ENCODE results near the gene MBOAT1. TPM values are rescaled to one million over a fixed set of nuclear protein-coding genes. Genes with fewer than 3 reads are reported as not detected.

The MBOAT1 gene
- total RNA-seq, 1 experiment from 2014 or later, result 9.9 TPM

- H3K18ac ChIP-seq (ENCODE audit: insufficient read length, low read depth, low read length), result no peak overlapping the region
- H2BK5ac ChIP-seq (ENCODE audit: insufficient read length, low read length), result no peak overlapping the region
- no peaks in the 10 kb centered on the region for H3K27me3 Mint-ChIP-seq (ENCODE audit: low read depth)
- H3K79me1 ChIP-seq (ENCODE audit: insufficient read depth, low read depth, low read length, poor library complexity, severe bottlenecking), result no peaks in the 10 kb centered on the region
- no CpG with 5 or more reads among the region's 7 CpGs for WGBS (ENCODE audit: extremely low coverage, insufficient read length, low lambda C conversion rate)
- no peaks in the 10 kb centered on the region for H3K23me2 ChIP-seq (ENCODE audit: insufficient read length, low read depth, low read length, poor library complexity, severe bottlenecking)
- no peak overlapping the region for H3K14ac ChIP-seq (ENCODE audit: insufficient read depth, low read length)
- no peaks in the 10 kb centered on the region; a peak in 1 of 7 replicates for H3K36me3 Mint-ChIP-seq (ENCODE audit: insufficient read depth in 1 of 3, low read depth in 3 of 3)
- H3K9ac ChIP-seq (ENCODE audit: extremely low read depth, insufficient read length, low read length), result no peak overlapping the region
- peaks cover 10 to 18% of the 10 kb centered on the region in 2 experiments for H3K4me1 Mint-ChIP-seq
- no peak overlapping the region for H2AK5ac ChIP-seq (ENCODE audit: insufficient read length, low read length)
- no peak overlapping the region for H3K4me2 ChIP-seq (ENCODE audit: insufficient read depth, insufficient read length, low read length)
- H3K4ac ChIP-seq (ENCODE audit: low read depth, low read length), result no peak overlapping the region
- no peaks in the 10 kb centered on the region for H3K9me3 ChIP-seq (ENCODE audit: control insufficient read depth, low read depth, low read length)
- no peak overlapping the region for H2BK15ac ChIP-seq (ENCODE audit: low read depth, low read length)
- H3K4me3 Mint-ChIP-seq, result no peak overlapping the region
- H3K56ac ChIP-seq (ENCODE audit: insufficient read length, low read depth, low read length), result no peak overlapping the region
- H3K27ac ChIP-seq (ENCODE audit: insufficient read length, low read depth, low read length), result no peak overlapping the region
- no peak overlapping the region for H3T11ph ChIP-seq (ENCODE audit: low read length)
- peaks cover 0 to 6% of the 10 kb centered on the region in 2 experiments; a peak in 2 of 5 replicates for H3K9me3 Mint-ChIP-seq
- no peak overlapping the region for H2AFZ ChIP-seq (ENCODE audit: low read length)
- H2BK120ac ChIP-seq (ENCODE audit: low read depth, low read length, poor library complexity, severe bottlenecking), result no peak overlapping the region
- no peak for DNase-seq
- H3K79me2 ChIP-seq (ENCODE audit: insufficient read depth, low read length), result no peaks in the 10 kb centered on the region
- no peak overlapping the region for H3K27ac Mint-ChIP-seq
- H2BK12ac ChIP-seq (ENCODE audit: insufficient read length, low read depth, low read length), result no peak overlapping the region
- no peak overlapping the region for H4K91ac ChIP-seq (ENCODE audit: insufficient read length, low read depth, low read length)
- no peak overlapping the region for H4K5ac ChIP-seq (ENCODE audit: insufficient read length, low read depth, low read length)
- H4K20me1 ChIP-seq (ENCODE audit: control insufficient read depth, insufficient read depth, insufficient read length), result no peaks in the 10 kb centered on the region
- no peak overlapping the region for H2BK20ac ChIP-seq (ENCODE audit: low read depth, low read length, poor library complexity, severe bottlenecking)
- TF ChIP-seq CTCF (conservative IDR thresholded peaks at IDR 0.05), result no peak
- H3K23ac ChIP-seq (ENCODE audit: insufficient read length, low read depth, low read length), result no peak overlapping the region
- no peaks in the 10 kb centered on the region for H3K27me3 ChIP-seq (ENCODE audit: insufficient read depth, low read length)
- peaks cover 2% of the 10 kb centered on the region; the same call in 1 of the 2 replicates for H3K4me1 ChIP-seq (ENCODE audit: insufficient read depth, low read length)
- no peak overlapping the region for H4K8ac ChIP-seq (replicated peaks; ENCODE audit: insufficient read length, low read depth, low read length)
Observed at GRCh38 chr6:20234136-20234535, 21.9 kb upstream of the MBOAT1 start.
